ENCODE data around the gene RUSC2. TPM values are rescaled to one million over a fixed set of nuclear protein-coding genes. Genes with fewer than 3 reads are reported as not detected.

The RUSC2 gene
- total RNA-seq, 1 experiment from 2014 or later = 19.4 TPM

- BruUV-seq (replicated peaks) = no TSS peak
- CTCF ChIA-PET = interaction anchor here (0.6 kb wide), 1 partner anchor 9 kb away, joined by 4 read pairs; the partner anchor contains the start of gene RUSC2
- intact Hi-C loops (cut with micrococcal nuclease; ENCODE audit: unreplicated experiment) = no loop called here
Measured at GRCh38 chr9:35499029-35499700, 9.3 kb downstream of the RUSC2 start.

GRCh38 chr9:35499701-35500030 lies 9.8 kb downstream of the RUSC2 start:
- H3K27me3 ChIP-seq (replicated peaks; ENCODE audit: insufficient read depth, low read depth, low read length, poor library complexity) = no peaks in the 10 kb centered on the region
- H3K27ac ChIP-seq (ENCODE audit: low read depth, low read length, poor library complexity, severe bottlenecking) = no peak overlapping the region
- peaks cover 5% of the 10 kb centered on the region for H3K9me3 ChIP-seq (ENCODE audit: low read depth, low read length, poor library complexity, severe bottlenecking)
- H3K4me3 ChIP-seq (ENCODE audit: low read depth, low read length, poor library complexity, severe bottlenecking) = no peak overlapping the region
- no peaks in the 10 kb centered on the region for H3K36me3 ChIP-seq (ENCODE audit: insufficient read depth, low read length, poor library complexity, severe bottlenecking)
- no peak for TF ChIP-seq EZH2 (IDR thresholded peaks at IDR 0.05; ENCODE audit: borderline replicate concordance, low read depth, low read length, poor library complexity, severe bottlenecking)
- TF ChIP-seq, protein P1, sequence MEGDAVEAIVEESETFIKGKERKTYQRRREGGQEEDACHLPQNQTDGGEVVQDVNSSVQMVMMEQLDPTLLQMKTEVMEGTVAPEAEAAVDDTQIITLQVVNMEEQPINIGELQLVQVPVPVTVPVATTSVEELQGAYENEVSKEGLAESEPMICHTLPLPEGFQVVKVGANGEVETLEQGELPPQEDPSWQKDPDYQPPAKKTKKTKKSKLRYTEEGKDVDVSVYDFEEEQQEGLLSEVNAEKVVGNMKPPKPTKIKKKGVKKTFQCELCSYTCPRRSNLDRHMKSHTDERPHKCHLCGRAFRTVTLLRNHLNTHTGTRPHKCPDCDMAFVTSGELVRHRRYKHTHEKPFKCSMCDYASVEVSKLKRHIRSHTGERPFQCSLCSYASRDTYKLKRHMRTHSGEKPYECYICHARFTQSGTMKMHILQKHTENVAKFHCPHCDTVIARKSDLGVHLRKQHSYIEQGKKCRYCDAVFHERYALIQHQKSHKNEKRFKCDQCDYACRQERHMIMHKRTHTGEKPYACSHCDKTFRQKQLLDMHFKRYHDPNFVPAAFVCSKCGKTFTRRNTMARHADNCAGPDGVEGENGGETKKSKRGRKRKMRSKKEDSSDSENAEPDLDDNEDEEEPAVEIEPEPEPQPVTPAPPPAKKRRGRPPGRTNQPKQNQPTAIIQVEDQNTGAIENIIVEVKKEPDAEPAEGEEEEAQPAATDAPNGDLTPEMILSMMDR (conservative IDR thresholded peaks at IDR 0.05; ENCODE audit: low read depth, low read length) = no peak
- no peak for DNase-seq (ENCODE audit: low spot score)
- POLR2A ChIA-PET (ENCODE audit: low non-redundant PET) = no interaction called here
- CTCF ChIA-PET = interaction anchor here (0.6 kb wide), 1 partner anchor 10 kb away, joined by 4 read pairs; the partner anchor contains the start of gene RUSC2
- no TSS peak for BruUV-seq (replicated peaks)
- H3K4me1 ChIP-seq (ENCODE audit: insufficient read depth, low read length, poor library complexity, severe bottlenecking) = no peaks in the 10 kb centered on the region
- intact Hi-C loops (cut with micrococcal nuclease; ENCODE audit: unreplicated experiment) = no loop called here

More at GRCh38 chr9:35499029-35499700, 9.3 kb downstream of the RUSC2 start:
- Histone ChIP-seq H3K27ac (ENCODE audit: low read depth, low read length, poor library complexity, severe bottlenecking) (no peak overlapping the region), H3K4me3 (ENCODE audit: low read depth, low read length, poor library complexity, severe bottlenecking) (no peak overlapping the region), H3K4me1 (ENCODE audit: insufficient read depth, low read length, poor library complexity, severe bottlenecking) (no peaks in the 10 kb centered on the region), H3K36me3 (ENCODE audit: insufficient read depth, low read length, poor library complexity, severe bottlenecking) (no peaks in the 10 kb centered on the region), H3K9me3 (ENCODE audit: low read depth, low read length, poor library complexity, severe bottlenecking) (peaks cover 5% of the 10 kb centered on the region), H3K27me3 (replicated peaks; ENCODE audit: insufficient read depth, low read depth, low read length, poor library complexity) (no peaks in the 10 kb centered on the region)
- POLR2A ChIA-PET (ENCODE audit: low non-redundant PET) = no interaction called here
- TF ChIP-seq EZH2 (IDR thresholded peaks at IDR 0.05; ENCODE audit: borderline replicate concordance, low read depth, low read length, poor library complexity, severe bottlenecking) = no peak
- TF ChIP-seq, protein P1 (conservative IDR thresholded peaks at IDR 0.05; ENCODE audit: low read depth, low read length) = no peak
- DNase-seq (ENCODE audit: low spot score) = no peak

- ChIA-PET POLR2A (ENCODE audit: low non-redundant PET) (no interaction called here), CTCF (interaction anchor here (0.6 kb wide), 1 partner anchor 11 kb away, joined by 4 read pairs; the partner anchor contains the start of gene RUSC2)
- H3K36me3 ChIP-seq (ENCODE audit: insufficient read depth, low read length, poor library complexity, severe bottlenecking) = no peaks in the 10 kb centered on the region
- intact Hi-C loops (cut with micrococcal nuclease; ENCODE audit: unreplicated experiment) = no loop called here
- no peak for TF ChIP-seq EZH2 (IDR thresholded peaks at IDR 0.05; ENCODE audit: borderline replicate concordance, low read depth, low read length, poor library complexity, severe bottlenecking)
- TF ChIP-seq, protein P1 (conservative IDR thresholded peaks at IDR 0.05; ENCODE audit: low read depth, low read length) = no peak
- no peak overlapping the region for H3K27ac ChIP-seq (ENCODE audit: low read depth, low read length, poor library complexity, severe bottlenecking)
- H3K9me3 ChIP-seq (ENCODE audit: low read depth, low read length, poor library complexity, severe bottlenecking) = peaks cover 5% of the 10 kb centered on the region
- H3K27me3 ChIP-seq (replicated peaks; ENCODE audit: insufficient read depth, low read depth, low read length, poor library complexity) = no peaks in the 10 kb centered on the region
- H3K4me1 ChIP-seq (ENCODE audit: insufficient read depth, low read length, poor library complexity, severe bottlenecking) = no peaks in the 10 kb centered on the region
- DNase-seq (ENCODE audit: low spot score) = no peak
- H3K4me3 ChIP-seq (ENCODE audit: low read depth, low read length, poor library complexity, severe bottlenecking) = no peak overlapping the region
- no TSS peak for BruUV-seq (replicated peaks)
Measured at GRCh38 chr9:35500130-35500748, 10.3 kb downstream of the RUSC2 start.
